A549 (cell line): Measurements from ENCODE around the gene CAPN2.

Experiments used
- CBX2 ChIP-seq: fragments of 200-600 bp; sonication (generic); IDR thresholded peaks from 2 replicates; pipeline ENCODE4 v1.6.1; 2016; ENCODE audit warnings: low read depth, mild to moderate bottlenecking, borderline replicate concordance
- CHD2 ChIP-seq: fragments of 150-350 bp; IDR thresholded peaks from 2 replicates; pipeline ENCODE4 v1.6.1; 2014; ENCODE audit warnings: low read length; ENCODE audit not compliant: partially characterized antibody
- CTCF ChIP-seq: fragments of >200 bp; sonication (Bioruptor Twin); formaldehyde crosslinking; IDR thresholded peaks from 3 replicates; pipeline ENCODE4 v1.5.1; 2016
- ELK1 ChIP-seq: fragments of 150-350 bp; IDR thresholded peaks from 2 replicates; pipeline ENCODE4 v1.6.1; 2014; ENCODE audit warnings: low read depth, mild to moderate bottlenecking, low read length
- POLR2A ChIP-seq: IDR thresholded peaks from 2 replicates; pipeline ENCODE4 v1.6.1; 2012; ENCODE audit warnings: mild to moderate bottlenecking, low read length
- RAD21 ChIP-seq, 2 experiments: fragments of >200 bp in 1 of 2; sonication (Bioruptor Twin) in 1 of 2; formaldehyde crosslinking in 1 of 2; IDR thresholded peaks in 1 of 2; conservative IDR thresholded peaks in 1 of 2; 2 replicates in 1 of 2; 3 replicates in 1 of 2; pipeline ENCODE4 v1.6.1; 2012 to 2018; ENCODE audit warnings: inconsistent platforms in 1 of 2
- RNF2 ChIP-seq: fragments of 200-600 bp; sonication (generic); IDR thresholded peaks from 2 replicates; pipeline ENCODE4 v1.6.1; 2016; ENCODE audit warnings: low read depth, mild to moderate bottlenecking, antibody characterized with exemption, moderate library complexity, borderline replicate concordance

GRCh38 chr1:223665592-223666312 lies 46.6 kb upstream of the CAPN2 start, which contains the start of gene CAPN8:
- TF ChIP-seq POLR2A: no peak
- no peak for TF ChIP-seq CHD2
- TF ChIP-seq CBX2: no peak
- no peak for TF ChIP-seq CTCF
- TF ChIP-seq RNF2: no peak
- no peak for TF ChIP-seq ELK1
- TF ChIP-seq RAD21 (conservative IDR thresholded peaks at IDR 0.05 in 1 of 2, IDR thresholded peaks at IDR 0.05 in 1 of 2): no peak
